Naive thymus-derived CD8-positive, alpha-beta T cell (primary cell): ENCODE measurements around the gene GEN1. TPM values are rescaled to one million over a fixed set of nuclear protein-coding genes. Genes with fewer than 3 reads are reported as not detected.

Source experiments
- ATAC-seq, 2 donors: fragments of 150-1000 bp; cut with Tn5 transposase in 1 of 2; sonication (Bioruptor Pico), chemical (Tn5 transposase) in 1 of 2; 1 replicate in 1 of 2; 2 replicates in 1 of 2; pipeline ENCODE4 v1.10.0; 2021; ENCODE audit warnings: mild to moderate bottlenecking in 2 of 2, moderate library complexity in 2 of 2
- POLR2A ChIA-PET: fragments of 350-600 bp; sonication (Branson Sonifier 250); formaldehyde crosslinking; loops from one replicate; lab custom pipeline; 2021; ENCODE audit warnings: antibody characterized with exemption; lab: Charles Lee
- DNase-seq, 10 donors: peaks; one replicate each; pipeline versions ENCODE4 v3.0.0 to v3.0.0-alpha.2; 2020 to 2022
- H3K27ac Mint-ChIP-seq, 10 donors: one replicate each; pipeline ENCODE4 v1.8.0; 2020 to 2022; ENCODE audit warnings: mild to moderate bottlenecking in 10 of 10, mixed read lengths in 10 of 10, moderate library complexity in 4 of 10, inconsistent platforms in 1 of 10
- H3K27me3 Mint-ChIP-seq, 5 donors: one replicate each; pipeline ENCODE4 v1.8.0; 2021 to 2022; ENCODE audit warnings: mixed read lengths in 5 of 5
- H3K36me3 Mint-ChIP-seq, 3 donors: one replicate each; pipeline ENCODE4 v1.8.0; 2020 to 2022; ENCODE audit warnings: mixed read lengths in 3 of 3, mild to moderate bottlenecking in 2 of 3, inconsistent platforms in 1 of 3
- H3K4me1 Mint-ChIP-seq, 4 donors: one replicate each; pipeline ENCODE4 v1.8.0; 2021 to 2022; ENCODE audit warnings: mixed read lengths in 4 of 4
- H3K4me3 Mint-ChIP-seq, 10 donors: one replicate each; pipeline ENCODE4 v1.8.0; 2020 to 2022; ENCODE audit warnings: mild to moderate bottlenecking in 10 of 10, mixed read lengths in 10 of 10, moderate library complexity in 6 of 10, inconsistent platforms in 1 of 10
- H3K9me3 Mint-ChIP-seq, 9 donors: one replicate each; pipeline ENCODE4 v1.8.0; 2020 to 2022; ENCODE audit warnings: mixed read lengths in 9 of 9, mild to moderate bottlenecking in 3 of 9, inconsistent platforms in 1 of 9, moderate library complexity in 1 of 9
- polyA plus RNA-seq, 3 donors: library from polyadenylated mRNA; unstranded; fragments of 300-500 nt; fragmentation: Illumina TruSeq; gene quantifications; one replicate each; pipeline ENCODE4 v1.2.3, GENCODE V29; 2021
- total RNA-seq, 8 experiments: library from RNA in 2 of 8; stranded (reverse) in 2 of 8; gene quantifications; one replicate each; pipeline ENCODE4 v1.2.3 and lab custom pipeline; 2021 to 2026

The GEN1 gene
- total and polyA plus RNA-seq, 5 experiments from 2014 or later, result 0.80 to 8.2 (median 2.1) TPM

DNA sequence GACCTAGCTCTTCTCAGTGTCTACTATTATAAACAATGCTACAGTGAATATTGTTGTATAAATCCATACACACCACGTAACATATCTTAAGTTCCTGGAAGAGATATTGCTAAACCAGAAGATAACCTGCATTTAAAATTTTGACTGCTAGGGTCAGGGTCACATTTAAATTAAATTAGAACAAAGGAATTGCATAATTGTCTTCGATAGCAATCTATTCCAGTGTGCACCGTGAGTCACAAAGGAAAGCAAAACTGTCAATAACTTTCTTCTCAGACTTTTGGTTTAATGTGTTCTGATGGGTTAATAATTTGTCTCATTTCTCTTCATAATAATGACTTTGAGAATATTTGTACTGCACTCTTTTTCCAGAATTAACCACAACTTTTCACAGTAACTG lies 4.2 kb downstream of the GEN1 start:
- Mint-ChIP-seq H3K4me1 (peaks cover 3 to 12% (median 7%) of the 10 kb centered on the region in 4 donors), H3K9me3 (no peaks in the 10 kb centered on the region), H3K27ac (no peak overlapping the region), H3K27me3 (peaks cover 0 to 1% (median 0%) of the 10 kb centered on the region in 5 donors), H3K36me3 (peaks cover 0 to 3% (median 0%) of the 10 kb centered on the region in 3 donors), H3K4me3 (no peak overlapping the region)
- DNase-seq (no peak), ATAC-seq (no peak)
- POLR2A ChIA-PET, result no interaction called here

DNA sequence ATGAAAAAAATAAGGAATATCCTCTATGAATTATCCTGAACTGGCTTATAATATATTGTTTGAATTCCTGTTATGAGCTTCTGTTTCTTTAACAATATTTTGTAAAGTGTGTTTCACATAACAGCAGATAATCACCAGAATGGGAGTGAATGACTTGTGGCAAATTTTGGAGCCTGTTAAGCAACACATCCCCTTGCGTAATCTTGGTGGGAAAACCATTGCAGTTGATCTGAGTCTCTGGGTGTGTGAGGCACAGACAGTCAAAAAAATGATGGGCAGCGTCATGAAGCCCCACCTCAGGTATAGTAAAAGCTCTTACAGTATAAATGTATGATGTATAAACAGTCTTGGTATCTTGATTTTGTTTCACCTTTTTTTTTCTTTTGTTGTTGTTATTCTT lies 5.9 kb downstream of the GEN1 start:
- DNase-seq (no peak), ATAC-seq (no peak)
- Mint-ChIP-seq H3K27ac (no peak overlapping the region), H3K4me3 (no peak overlapping the region), H3K36me3 (peaks cover 0 to 7% (median 0%) of the 10 kb centered on the region in 3 donors), H3K27me3 (peaks cover 0 to 1% (median 0%) of the 10 kb centered on the region in 5 donors), H3K4me1 (peaks cover under 1 to 6% (median 2%) of the 10 kb centered on the region in 4 donors), H3K9me3 (no peaks in the 10 kb centered on the region)
- POLR2A ChIA-PET, result no interaction called here

DNA sequence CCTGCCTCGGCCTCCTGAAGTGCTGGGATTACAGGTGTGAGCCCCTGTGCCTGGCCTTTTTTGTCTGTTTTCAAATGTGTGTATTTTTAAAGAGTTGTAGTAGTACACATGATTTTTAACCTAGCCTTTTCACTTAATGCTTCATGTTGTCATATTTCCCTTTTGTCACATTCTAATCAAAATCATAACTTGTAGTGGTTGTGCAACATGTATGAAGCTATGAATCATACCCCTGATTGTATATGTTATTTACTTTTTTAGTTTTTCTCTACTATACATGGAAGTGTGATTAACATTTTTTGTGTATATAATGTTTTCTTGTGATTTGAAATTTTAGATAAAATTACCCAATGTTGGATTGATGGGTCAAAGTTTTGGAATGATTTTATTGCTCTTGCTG lies 8.5 kb downstream of the GEN1 start:
- no peak for ATAC-seq
- no peaks in the 10 kb centered on the region for H3K4me1 Mint-ChIP-seq
- peaks cover 0 to 1% (median 0%) of the 10 kb centered on the region in 5 donors for H3K27me3 Mint-ChIP-seq
- peak overlapping the region in 1 of 10 donors; percentile 70 for H3K27ac Mint-ChIP-seq
- POLR2A ChIA-PET, result no interaction called here
- H3K9me3 Mint-ChIP-seq, result no peaks in the 10 kb centered on the region
- H3K4me3 Mint-ChIP-seq, result no peak overlapping the region
- peaks cover 0 to 11% (median 0%) of the 10 kb centered on the region in 3 donors for H3K36me3 Mint-ChIP-seq
- DNase-seq, result no peak

DNA sequence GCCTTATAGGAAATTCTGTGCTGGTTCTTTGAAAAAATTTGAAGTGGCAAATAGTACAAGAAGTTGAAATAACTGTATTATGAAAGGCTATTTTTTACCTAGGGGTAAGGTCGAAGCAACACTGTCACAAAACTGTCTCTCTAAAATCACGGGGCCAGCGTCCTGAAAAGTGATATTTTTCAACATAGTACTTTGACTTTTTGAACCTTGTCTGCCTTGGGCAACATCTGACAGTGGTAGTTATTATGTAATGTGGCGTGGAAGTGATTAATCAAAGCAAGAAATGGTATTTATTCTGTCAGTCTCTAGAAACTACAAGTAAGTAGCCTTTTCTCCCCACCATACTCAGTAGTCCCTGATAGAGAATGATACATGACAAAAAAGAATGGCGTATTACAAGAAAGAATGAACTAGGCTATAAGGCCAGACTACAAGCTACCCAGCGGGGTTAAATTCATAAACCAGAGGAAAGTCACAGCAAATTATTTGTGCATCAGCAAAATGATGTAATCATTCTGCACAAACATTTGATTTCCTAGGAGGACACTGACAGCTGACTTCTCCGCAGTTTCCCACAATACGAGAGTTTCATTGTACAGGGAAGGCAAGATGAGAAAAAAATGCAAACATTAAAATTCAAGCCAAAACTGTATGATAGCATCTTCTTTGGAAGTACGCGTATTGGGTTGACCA lies 9.8 kb downstream of the GEN1 start:
- Mint-ChIP-seq H3K27me3 (peaks cover 0 to 1% (median 0%) of the 10 kb centered on the region in 5 donors), H3K36me3 (peaks cover 0 to 18% (median 0%) of the 10 kb centered on the region in 3 donors), H3K9me3 (no peaks in the 10 kb centered on the region), H3K4me3 (no peak overlapping the region), H3K27ac (no peak overlapping the region), H3K4me1 (no peaks in the 10 kb centered on the region)
- ATAC-seq (no peak), DNase-seq (no peak)
- POLR2A ChIA-PET, result no interaction called here

DNA sequence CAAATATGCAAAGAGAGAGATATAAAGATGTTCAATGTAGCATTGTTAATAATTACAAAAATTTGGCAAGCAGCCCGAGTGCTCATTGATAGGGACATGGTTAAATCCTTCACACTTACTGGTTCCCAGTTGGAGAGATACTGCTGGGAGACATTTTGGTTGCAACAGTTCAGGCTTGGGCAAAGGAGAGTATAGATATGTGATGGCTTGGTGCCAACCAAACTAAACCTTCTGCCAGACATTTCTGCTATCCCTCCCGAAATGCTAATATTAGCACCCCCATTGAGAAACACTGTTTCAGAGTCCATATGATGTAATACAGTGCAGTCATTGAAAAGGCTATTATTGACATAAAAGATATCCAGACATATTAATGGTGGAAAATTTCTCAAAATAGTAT lies 11.5 kb downstream of the GEN1 start:
- DNase-seq (no peak), ATAC-seq (no peak)
- no peaks in the 10 kb centered on the region for H3K27me3 Mint-ChIP-seq
- peaks cover 0 to 19% (median 0%) of the 10 kb centered on the region in 3 donors for H3K36me3 Mint-ChIP-seq
- no peaks in the 10 kb centered on the region for H3K9me3 Mint-ChIP-seq
- no peak overlapping the region for H3K27ac Mint-ChIP-seq
- no peak overlapping the region for H3K4me3 Mint-ChIP-seq
- POLR2A ChIA-PET, result no interaction called here
- H3K4me1 Mint-ChIP-seq, result no peaks in the 10 kb centered on the region

DNA sequence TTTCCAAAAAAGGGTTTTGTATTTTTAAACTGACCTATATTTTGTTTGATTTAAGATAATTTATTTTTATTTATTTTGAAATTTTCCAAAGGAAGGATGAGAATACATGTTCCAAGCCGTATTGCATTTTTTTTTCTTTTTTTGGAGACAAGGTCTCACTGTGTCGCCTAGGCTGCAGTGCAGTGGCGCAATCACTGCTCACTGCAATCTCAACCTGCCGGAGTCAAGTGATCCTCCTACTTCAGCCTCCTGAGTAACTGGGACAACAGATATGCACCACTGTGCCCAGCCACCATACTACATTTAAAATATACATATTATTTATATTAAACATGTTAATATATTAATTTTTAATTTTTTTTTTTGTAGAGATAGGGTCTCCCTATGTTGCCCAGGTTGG lies 15.0 kb downstream of the GEN1 start:
- DNase-seq (no peak), ATAC-seq (no peak)
- POLR2A ChIA-PET, result no interaction called here
- peaks cover 0 to 21% (median 0%) of the 10 kb centered on the region in 3 donors for H3K36me3 Mint-ChIP-seq
- no peaks in the 10 kb centered on the region for H3K4me1 Mint-ChIP-seq
- no peak overlapping the region for H3K27ac Mint-ChIP-seq
- H3K9me3 Mint-ChIP-seq, result no peaks in the 10 kb centered on the region
- H3K27me3 Mint-ChIP-seq, result no peaks in the 10 kb centered on the region
- no peak overlapping the region for H3K4me3 Mint-ChIP-seq

DNA sequence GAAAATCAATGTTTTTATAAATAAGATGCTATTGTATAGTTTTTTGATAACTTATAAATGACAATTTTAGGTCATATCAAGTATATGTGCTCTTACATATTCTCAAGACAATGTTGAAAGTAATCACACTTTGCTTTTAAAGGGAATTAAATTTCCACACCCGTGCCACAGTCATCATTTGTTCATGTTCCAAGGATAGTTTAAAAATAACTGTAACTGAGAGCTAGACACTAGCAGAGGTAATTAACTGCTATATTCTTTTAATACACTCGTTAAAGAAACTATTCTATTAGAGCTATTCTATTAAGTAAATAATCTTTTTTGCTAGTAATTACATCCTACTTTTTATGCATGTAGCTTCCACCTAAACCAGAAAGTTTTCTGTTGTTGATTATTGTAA lies 18.0 kb downstream of the GEN1 start:
- no peaks in the 10 kb centered on the region for H3K9me3 Mint-ChIP-seq
- H3K27me3 Mint-ChIP-seq, result no peaks in the 10 kb centered on the region
- ATAC-seq (no peak), DNase-seq (no peak)
- H3K4me3 Mint-ChIP-seq, result no peak overlapping the region
- H3K36me3 Mint-ChIP-seq, result peaks cover 0 to 22% (median 3%) of the 10 kb centered on the region in 3 donors
- no peak overlapping the region for H3K27ac Mint-ChIP-seq
- no peaks in the 10 kb centered on the region for H3K4me1 Mint-ChIP-seq
- POLR2A ChIA-PET, result no interaction called here

DNA sequence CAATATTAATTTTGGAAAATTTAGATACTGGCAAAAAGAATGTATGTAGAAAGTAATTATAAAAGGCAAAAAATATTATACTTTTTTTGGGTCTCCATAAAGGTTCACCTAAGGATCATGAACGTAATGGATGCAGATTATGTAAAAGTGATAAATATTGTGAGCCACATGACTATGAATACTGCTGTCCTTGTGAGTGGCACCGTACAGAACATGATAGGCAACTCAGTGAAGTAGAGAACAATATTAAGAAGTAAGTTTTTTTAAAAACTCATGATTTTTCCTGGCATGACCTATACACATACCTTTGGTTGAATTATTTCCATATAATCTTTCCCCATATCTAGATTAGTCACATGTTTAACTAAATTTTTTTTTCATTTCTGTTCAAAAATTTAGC lies 18.6 kb downstream of the GEN1 start:
- POLR2A ChIA-PET, result no interaction called here
- H3K4me1 Mint-ChIP-seq, result no peaks in the 10 kb centered on the region
- no peak for ATAC-seq
- no peak for DNase-seq
- H3K9me3 Mint-ChIP-seq, result no peaks in the 10 kb centered on the region
- peaks cover 0 to 19% (median 3%) of the 10 kb centered on the region in 3 donors for H3K36me3 Mint-ChIP-seq
- no peak overlapping the region for H3K4me3 Mint-ChIP-seq
- no peaks in the 10 kb centered on the region for H3K27me3 Mint-ChIP-seq
- H3K27ac Mint-ChIP-seq, result no peak overlapping the region

DNA sequence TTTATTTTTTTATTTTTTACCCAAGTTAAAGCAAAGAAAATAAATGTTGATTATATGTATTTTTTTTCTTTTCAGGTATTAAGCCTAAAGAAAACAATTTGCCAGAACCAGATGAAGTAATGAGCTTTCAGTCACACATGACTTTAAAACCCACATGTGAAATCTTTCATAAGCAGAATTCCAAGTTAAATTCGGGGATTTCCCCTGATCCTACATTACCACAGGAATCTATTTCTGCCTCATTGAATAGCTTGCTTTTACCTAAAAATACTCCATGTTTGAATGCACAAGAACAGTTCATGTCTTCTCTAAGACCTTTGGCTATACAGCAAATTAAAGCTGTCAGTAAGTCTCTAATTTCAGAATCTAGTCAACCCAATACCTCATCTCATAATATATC lies 26.6 kb downstream of the GEN1 start:
- Mint-ChIP-seq H3K36me3 (peaks cover 13 to 24% (median 21%) of the 10 kb centered on the region in 3 donors), H3K9me3 (peaks cover 0 to 14% (median 0%) of the 10 kb centered on the region in 9 donors), H3K4me1 (no peaks in the 10 kb centered on the region), H3K4me3 (no peak overlapping the region), H3K27me3 (no peaks in the 10 kb centered on the region), H3K27ac (no peak overlapping the region)
- ATAC-seq (no peak), DNase-seq (no peak)
- POLR2A ChIA-PET, result no interaction called here

DNA sequence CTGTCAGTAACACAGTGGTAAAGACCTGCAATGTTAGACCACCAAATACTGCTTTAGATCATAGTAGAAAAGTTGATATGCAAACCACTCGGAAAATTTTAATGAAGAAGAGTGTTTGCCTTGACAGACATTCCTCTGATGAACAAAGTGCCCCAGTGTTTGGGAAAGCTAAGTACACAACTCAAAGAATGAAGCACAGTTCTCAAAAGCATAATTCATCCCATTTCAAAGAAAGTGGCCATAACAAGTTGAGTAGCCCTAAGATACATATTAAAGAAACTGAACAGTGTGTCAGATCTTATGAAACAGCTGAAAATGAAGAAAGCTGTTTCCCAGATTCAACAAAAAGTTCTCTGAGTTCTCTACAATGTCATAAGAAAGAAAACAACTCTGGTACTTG lies 27.5 kb downstream of the GEN1 start:
- POLR2A ChIA-PET, result no interaction called here
- Mint-ChIP-seq H3K4me1 (no peaks in the 10 kb centered on the region), H3K36me3 (peaks cover 13 to 22% (median 21%) of the 10 kb centered on the region in 3 donors), H3K4me3 (no peak overlapping the region), H3K9me3 (peaks cover 0 to 14% (median 0%) of the 10 kb centered on the region in 9 donors), H3K27ac (no peak overlapping the region), H3K27me3 (no peaks in the 10 kb centered on the region)
- ATAC-seq, result no peak
- no peak for DNase-seq

DNA sequence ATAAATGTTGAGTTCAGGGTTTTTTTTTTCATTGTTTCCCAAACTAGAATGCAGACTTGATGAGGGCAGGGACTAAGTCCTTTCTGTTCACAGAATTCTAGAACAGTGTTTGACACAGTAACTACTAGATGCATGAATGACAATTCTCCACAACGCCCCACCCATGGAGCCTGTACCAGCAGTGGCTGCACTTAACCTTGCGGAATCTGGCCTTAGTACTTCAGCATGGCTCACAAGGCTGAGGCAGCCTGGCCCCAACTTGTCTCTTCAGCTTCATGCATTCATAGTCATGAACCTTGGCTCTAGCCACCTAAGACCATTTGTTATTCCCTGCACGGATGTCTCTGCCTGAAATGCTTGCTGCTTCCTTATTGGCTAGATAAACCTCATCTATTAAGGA lies 32.8 kb downstream of the GEN1 start:
- POLR2A ChIA-PET, result no interaction called here
- peaks cover 5 to 13% (median 12%) of the 10 kb centered on the region in 5 donors for H3K27me3 Mint-ChIP-seq
- no peak overlapping the region for H3K27ac Mint-ChIP-seq
- peaks cover 4 to 8% (median 7%) of the 10 kb centered on the region in 3 donors for H3K36me3 Mint-ChIP-seq
- ATAC-seq (no peak), DNase-seq (no peak)
- no peak overlapping the region for H3K4me3 Mint-ChIP-seq
- peaks cover 0 to 14% (median 0%) of the 10 kb centered on the region in 9 donors for H3K9me3 Mint-ChIP-seq
- H3K4me1 Mint-ChIP-seq, result no peaks in the 10 kb centered on the region

DNA sequence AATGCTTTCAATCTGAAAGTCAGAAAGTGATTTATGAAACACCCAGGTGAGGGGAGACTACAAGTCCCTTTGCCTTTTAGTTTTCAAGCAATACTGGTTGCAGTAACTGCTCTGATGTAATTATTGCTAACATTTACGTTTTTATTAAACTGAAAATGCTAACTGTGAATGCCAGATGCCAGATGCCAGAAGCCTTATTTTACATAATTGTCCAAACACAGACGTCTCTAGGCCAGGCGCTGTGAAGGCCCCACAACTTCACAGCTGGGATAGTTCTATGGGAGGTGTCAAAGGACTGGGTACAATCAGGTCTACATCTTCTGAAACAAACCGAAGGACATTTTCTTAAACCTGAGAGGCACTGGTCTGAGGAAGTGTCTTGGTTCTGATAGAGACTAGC lies 34.8 kb downstream of the GEN1 start:
- Mint-ChIP-seq H3K9me3 (peaks cover 0 to 8% (median 0%) of the 10 kb centered on the region in 9 donors), H3K27me3 (peaks cover 14 to 33% (median 23%) of the 10 kb centered on the region in 5 donors), H3K4me1 (no peaks in the 10 kb centered on the region), H3K36me3 (peaks cover 0 to 5% (median 0%) of the 10 kb centered on the region in 3 donors), H3K27ac (no peak overlapping the region), H3K4me3 (no peak overlapping the region)
- no peak for ATAC-seq
- DNase-seq, result no peak
- POLR2A ChIA-PET, result no interaction called here

DNA sequence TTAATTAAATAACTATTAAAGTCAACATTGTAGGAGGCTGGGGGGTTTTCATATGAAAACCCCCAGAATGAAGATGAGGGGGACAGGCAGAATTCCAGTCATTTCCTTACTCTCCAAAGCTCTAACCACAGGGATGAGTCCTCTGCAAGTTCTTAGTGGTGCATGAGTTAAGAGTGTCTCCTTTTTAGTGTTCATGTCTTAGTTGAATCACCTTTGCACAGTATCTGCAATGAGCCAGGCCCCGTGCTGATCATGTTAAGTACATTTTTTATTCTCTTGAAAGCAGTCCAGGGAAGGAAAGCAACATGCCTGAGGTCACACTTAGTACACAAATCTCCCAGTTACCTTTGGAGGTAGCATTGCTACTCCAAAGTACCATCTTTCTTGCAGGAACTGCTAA lies 36.6 kb downstream of the GEN1 start:
- Mint-ChIP-seq H3K27ac (peak overlapping the region in 1 of 10 donors; percentile 25), H3K27me3 (peaks cover 14 to 46% (median 36%) of the 10 kb centered on the region in 5 donors), H3K4me1 (no peaks in the 10 kb centered on the region), H3K36me3 (no peaks in the 10 kb centered on the region), H3K4me3 (no peak overlapping the region), H3K9me3 (no peaks in the 10 kb centered on the region)
- no peak for ATAC-seq
- POLR2A ChIA-PET, result no interaction called here
- DNase-seq, result no peak
